GM11168 (cell line): ENCODE data around the gene MYO1A.
"Not testable (repeated sequence)": the region's sequence is repeated elsewhere in the genome, so short reads cannot be mapped to it uniquely, and the experiment has no call there.

Experiments
- in situ Hi-C: fragments of 300-500 bp; cut with MboI; formaldehyde crosslinking; loops from one replicate; pipeline ENCODE4 v1.12.0; 2022; ENCODE audit warnings: low sequenced_read_pairs; ENCODE audit not compliant: unreplicated experiment

MYO1A gene

GRCh38 chr12:57087691-57088353, 37.9 kb upstream of the MYO1A start:
- in situ Hi-C loops: no loop called here

GRCh38 chr12:57087010-57087690, 37.2 kb upstream of the MYO1A start:
- in situ Hi-C loops: no loop called here

- in situ Hi-C loops: no loop called here
Observed at GRCh38 chr12:57086493-57087009, 36.6 kb upstream of the MYO1A start.

- in situ Hi-C loops: no loop called here
Observed at GRCh38 chr12:57085999-57086492, 36.1 kb upstream of the MYO1A start.

GRCh38 chr12:57080855-57081254, 30.9 kb upstream of the MYO1A start:
- in situ Hi-C loops: no loop called here

- in situ Hi-C loops: no loop called here
Observed at GRCh38 chr12:57079821-57080220, 29.9 kb upstream of the MYO1A start.

- in situ Hi-C loops: no loop called here
Observed at GRCh38 chr12:57078519-57079404, 28.8 kb upstream of the MYO1A start, which contains the start of gene NEMP1. TSS of gene NEMP1 (minus strand) at chr12:57078791. CDS start at chr12:57078745, 46 bp downstream.

GRCh38 chr12:57073566-57074450, 23.9 kb upstream of the MYO1A start:
- in situ Hi-C loops: loop anchor here (5.0 kb wide), 1 partner anchor 38 kb away; the partner anchor contains the start of gene STAT6

GRCh38 chr12:57072661-57073060, 22.7 kb upstream of the MYO1A start:
- in situ Hi-C loops: loop anchor here (5.0 kb wide), 1 partner anchor 40 kb away; the partner anchor contains the start of gene STAT6

GRCh38 chr12:57069523-57069922, 19.6 kb upstream of the MYO1A start:
- in situ Hi-C loops: loop anchor here (5.0 kb wide), 1 partner anchor 57 kb away; no protein-coding TSS in a partner anchor

GRCh38 chr12:57066245-57066644, 16.3 kb upstream of the MYO1A start:
- in situ Hi-C loops: loop anchor here (5.0 kb wide), 1 partner anchor 54 kb away; no protein-coding TSS in a partner anchor

GRCh38 chr12:57063991-57064685, 14.2 kb upstream of the MYO1A start:
- in situ Hi-C loops: no loop called here

- in situ Hi-C loops: no loop called here
Observed at GRCh38 chr12:57058454-57058853, 8.5 kb upstream of the MYO1A start.

GRCh38 chr12:57057067-57057751, 7.3 kb upstream of the MYO1A start:
- in situ Hi-C loops: no loop called here

- in situ Hi-C loops: no loop called here
Observed at GRCh38 chr12:57055824-57056223, 5.9 kb upstream of the MYO1A start.

GRCh38 chr12:57053901-57054300, 4.0 kb upstream of the MYO1A start:
- in situ Hi-C loops: not testable (repeated sequence)

- in situ Hi-C loops: not testable (repeated sequence)
Observed at GRCh38 chr12:57053146-57053545, 3.2 kb upstream of the MYO1A start.

GRCh38 chr12:57051011-57051410, 1.1 kb upstream of the MYO1A start:
- in situ Hi-C loops: no loop called here
